GM12878 (cell line): ENCODE results near the gene MACROD2.

Source experiments
- CTCF ChIP-seq, 3 experiments: IDR thresholded peaks in 2 of 3; conservative IDR thresholded peaks in 1 of 3; 2 replicates each; pipeline ENCODE4 v1.5.1; 2011; ENCODE audit warnings: low read depth in 3 of 3, low read length in 3 of 3, mild to moderate bottlenecking in 3 of 3, control low read depth in 2 of 3, moderate library complexity in 2 of 3, inconsistent platforms in 1 of 3, mixed read lengths in 1 of 3; ENCODE audit not compliant: control insufficient read depth in 2 of 3, insufficient read depth in 1 of 3; ENCODE audit errors: extremely low read depth in 1 of 3
- FOXM1 ChIP-seq: IDR thresholded peaks from 2 replicates; pipeline ENCODE4 v1.6.1; 2012; ENCODE audit warnings: low read depth, mild to moderate bottlenecking, inconsistent platforms, low read length, moderate library complexity
- JUNB ChIP-seq: IDR thresholded peaks from 2 replicates; pipeline ENCODE4 v1.6.1; 2016; ENCODE audit warnings: antibody characterized with exemption, mild to moderate bottlenecking
- JUND ChIP-seq: IDR thresholded peaks from 2 replicates; pipeline ENCODE4 v1.6.1; 2012; ENCODE audit warnings: low read depth, mild to moderate bottlenecking, low read length, improper control_type of control experiment, moderate library complexity
- POLR2A ChIP-seq: IDR thresholded peaks from 2 replicates; pipeline ENCODE4 v1.6.1; 2011; ENCODE audit warnings: low read depth, mild to moderate bottlenecking, low read length
- POLR2AphosphoS5 ChIP-seq: IDR thresholded peaks from 2 replicates; pipeline ENCODE4 v1.6.1; 2011; ENCODE audit warnings: mild to moderate bottlenecking, low read length, inconsistent platforms
- SRF ChIP-seq, 2 experiments: IDR thresholded peaks; 2 replicates each; pipeline ENCODE4 v1.6.1; 2011; ENCODE audit warnings: low read depth in 2 of 2, low read length in 2 of 2, mild to moderate bottlenecking in 1 of 2, moderate library complexity in 1 of 2

DNA sequence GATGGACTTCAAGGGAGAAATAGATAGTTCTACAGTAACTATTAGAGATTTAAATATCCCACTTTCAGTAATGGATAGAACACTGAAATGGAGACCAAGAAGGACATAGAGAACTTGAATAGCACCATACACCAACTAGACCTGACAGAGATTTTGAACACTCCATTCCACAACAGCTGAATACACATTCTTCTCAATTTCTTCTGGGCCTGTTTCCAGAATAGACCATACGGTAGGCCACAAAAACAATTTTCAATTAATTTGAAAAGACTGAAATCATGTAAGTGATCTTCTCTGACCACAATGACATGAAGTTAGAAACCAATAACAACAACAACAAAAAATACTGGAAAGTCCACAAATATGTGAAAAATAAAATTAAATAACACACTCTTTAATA is 1321.2 kb downstream of the MACROD2 start:
- no peak for TF ChIP-seq JUNB
- TF ChIP-seq JUND, result no peak
- no peak for TF ChIP-seq CTCF (IDR thresholded peaks at IDR 0.05 in 2 of 3, conservative IDR thresholded peaks at IDR 0.05 in 1 of 3; ENCODE audit: control insufficient read depth in 2 of 3, extremely low read depth in 1 of 3, insufficient read depth in 1 of 3, low read depth in 3 of 3, low read length in 3 of 3)
- TF ChIP-seq SRF (IDR thresholded peaks at IDR 0.05; ENCODE audit: low read depth in 2 of 2, low read length in 2 of 2), result no peak
- no peak for TF ChIP-seq POLR2A
- no peak for TF ChIP-seq FOXM1
- no peak for TF ChIP-seq POLR2AphosphoS5
